Activated CD8-positive, alpha-beta memory T cell treated with anti-CD3 and anti-CD28 coated beads, Interleukin-2, amount 50 U/mL, for 1 hour (primary cell): ENCODE measurements around the gene CNOT8.

Experiments used
- DNase-seq: peaks from one replicate; pipeline ENCODE4 v3.0.0-alpha.2; 2020; ENCODE audit errors: extremely low read depth

The CNOT8 gene

GRCh38 chr5:154923441-154924430, 65.3 kb downstream of the CNOT8 start:
- DNase-seq, result no peak
